ENCODE results near the gene JARID2. TPM values are rescaled to one million over a fixed set of nuclear protein-coding genes. Genes with fewer than 3 reads are reported as not detected.

JARID2 gene
- total RNA-seq, 3 donors from 2014 or later: 10.6 to 11.8 (median 11.4) TPM

DNA sequence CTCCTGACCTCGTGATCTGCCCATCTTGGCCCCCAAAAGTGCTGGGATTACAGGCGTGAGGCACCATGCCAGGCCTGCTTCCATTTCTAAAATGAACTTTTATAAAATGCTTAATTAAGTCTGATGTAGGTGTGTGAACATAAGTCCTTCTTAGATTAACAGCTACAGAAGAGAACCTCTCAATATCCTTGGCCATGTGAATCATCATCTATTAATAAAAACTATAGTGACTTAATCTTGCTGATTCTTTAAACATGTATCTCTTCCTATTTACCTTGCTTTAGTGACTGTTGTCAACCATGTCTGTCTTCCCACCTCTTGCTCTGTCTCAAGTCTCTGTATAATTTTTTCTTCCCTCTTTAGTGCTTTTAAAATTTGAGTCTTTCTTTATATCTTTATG is 127.1 kb downstream of the JARID2 start:
- Histone ChIP-seq H3K4me3 (no peak overlapping the region), H3K36me3 (ENCODE audit: low read depth) (no peaks in the 10 kb centered on the region), H3K4me1 (ENCODE audit: low read depth) (peaks cover 4% of the 10 kb centered on the region), H3K9me3 (no peaks in the 10 kb centered on the region)
- intact Hi-C loops (cut with DNase I, micrococcal nuclease): no loop called here
- DNase-seq (no peak), ATAC-seq (no peak)
- TF ChIP-seq, protein P1, sequence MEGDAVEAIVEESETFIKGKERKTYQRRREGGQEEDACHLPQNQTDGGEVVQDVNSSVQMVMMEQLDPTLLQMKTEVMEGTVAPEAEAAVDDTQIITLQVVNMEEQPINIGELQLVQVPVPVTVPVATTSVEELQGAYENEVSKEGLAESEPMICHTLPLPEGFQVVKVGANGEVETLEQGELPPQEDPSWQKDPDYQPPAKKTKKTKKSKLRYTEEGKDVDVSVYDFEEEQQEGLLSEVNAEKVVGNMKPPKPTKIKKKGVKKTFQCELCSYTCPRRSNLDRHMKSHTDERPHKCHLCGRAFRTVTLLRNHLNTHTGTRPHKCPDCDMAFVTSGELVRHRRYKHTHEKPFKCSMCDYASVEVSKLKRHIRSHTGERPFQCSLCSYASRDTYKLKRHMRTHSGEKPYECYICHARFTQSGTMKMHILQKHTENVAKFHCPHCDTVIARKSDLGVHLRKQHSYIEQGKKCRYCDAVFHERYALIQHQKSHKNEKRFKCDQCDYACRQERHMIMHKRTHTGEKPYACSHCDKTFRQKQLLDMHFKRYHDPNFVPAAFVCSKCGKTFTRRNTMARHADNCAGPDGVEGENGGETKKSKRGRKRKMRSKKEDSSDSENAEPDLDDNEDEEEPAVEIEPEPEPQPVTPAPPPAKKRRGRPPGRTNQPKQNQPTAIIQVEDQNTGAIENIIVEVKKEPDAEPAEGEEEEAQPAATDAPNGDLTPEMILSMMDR (IDR thresholded peaks at IDR 0.05): no peak

DNA sequence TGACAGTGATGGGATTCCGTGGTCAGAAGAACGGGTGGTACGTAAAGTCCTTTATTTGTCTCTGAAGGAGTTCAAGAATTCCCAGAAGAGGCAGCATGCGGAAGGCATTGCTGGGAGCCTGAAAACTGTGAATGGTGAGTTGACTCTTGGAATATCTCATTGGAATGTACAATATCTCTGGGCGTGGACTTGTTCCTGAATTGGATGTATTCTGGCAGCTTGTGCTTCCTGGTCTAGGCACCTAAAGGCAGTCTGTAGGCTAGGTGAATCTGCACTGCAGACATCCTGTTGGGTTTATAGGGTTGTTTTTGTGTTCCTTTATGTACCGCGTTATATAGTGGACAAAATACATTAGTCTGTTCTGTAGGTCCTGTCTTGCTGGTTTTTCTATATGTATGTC is 128.2 kb downstream of the JARID2 start:
- H3K4me3 ChIP-seq: no peak overlapping the region
- TF ChIP-seq, protein P1 (IDR thresholded peaks at IDR 0.05): no peak
- no peaks in the 10 kb centered on the region for H3K36me3 ChIP-seq (ENCODE audit: low read depth)
- no peak for DNase-seq
- peaks cover 4% of the 10 kb centered on the region for H3K4me1 ChIP-seq (ENCODE audit: low read depth)
- ATAC-seq: peak; percentile 72
- intact Hi-C loops (cut with DNase I, micrococcal nuclease): no loop called here
- H3K9me3 ChIP-seq: no peaks in the 10 kb centered on the region

DNA sequence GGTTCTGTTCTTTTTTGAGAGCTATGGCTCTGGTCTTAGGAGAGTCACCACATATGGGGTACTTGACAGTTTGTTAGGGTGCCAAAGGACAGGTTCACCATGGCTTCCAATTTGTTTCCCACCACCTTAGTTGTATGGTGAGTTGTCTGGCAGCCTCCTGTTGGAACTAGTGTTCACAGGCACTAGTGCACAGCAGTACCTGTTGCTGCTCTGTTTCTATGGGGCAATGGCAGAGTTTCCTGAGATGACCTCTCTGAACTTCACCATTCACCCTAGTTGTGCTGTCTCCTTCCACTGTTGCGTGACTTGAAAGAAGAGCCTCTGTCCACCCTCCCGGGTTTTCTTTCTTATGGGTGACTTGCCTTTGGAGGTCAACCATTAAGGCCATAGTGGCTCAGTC is 129.1 kb downstream of the JARID2 start:
- H3K9me3 ChIP-seq: no peaks in the 10 kb centered on the region
- H3K4me1 ChIP-seq (ENCODE audit: low read depth): peaks cover 4% of the 10 kb centered on the region
- H3K4me3 ChIP-seq: no peak overlapping the region
- TF ChIP-seq, protein P1 (IDR thresholded peaks at IDR 0.05): no peak
- intact Hi-C loops (cut with DNase I, micrococcal nuclease): no loop called here
- H3K36me3 ChIP-seq (ENCODE audit: low read depth): no peaks in the 10 kb centered on the region
- ATAC-seq: no peak
- no peak for DNase-seq

DNA sequence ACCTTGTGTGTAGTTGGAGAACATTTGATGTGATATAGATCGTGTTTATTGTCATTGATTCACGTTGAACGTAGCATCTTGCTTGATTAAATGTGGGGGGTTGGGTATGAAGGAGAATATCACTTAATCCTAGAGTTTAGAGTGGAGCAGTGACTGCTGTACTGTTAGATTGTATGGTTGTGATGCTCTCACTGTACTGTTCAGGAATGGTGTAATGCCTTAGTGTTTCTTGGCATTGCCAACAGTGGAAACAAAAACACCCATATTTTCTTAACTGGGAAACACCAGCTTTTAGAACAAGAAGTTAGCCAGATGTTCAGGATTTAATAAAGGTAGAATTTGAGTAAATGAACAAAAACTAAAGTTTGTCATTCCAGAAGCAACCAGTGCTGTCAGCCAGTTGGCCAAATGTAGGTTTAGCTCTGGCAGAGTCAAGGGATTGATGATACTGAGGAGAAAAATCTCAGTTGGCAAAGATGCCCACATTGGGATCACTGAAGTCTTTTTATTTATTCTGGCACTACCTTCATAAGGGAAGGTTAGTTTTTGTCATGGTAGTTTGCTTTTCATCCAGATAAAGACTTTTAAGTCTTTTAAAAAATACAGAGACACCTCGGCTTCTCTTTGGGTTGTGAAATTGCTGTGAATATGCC is 129.9 kb downstream of the JARID2 start:
- intact Hi-C loops (cut with DNase I, micrococcal nuclease): no loop called here
- ATAC-seq: no peak
- no peak overlapping the region for H3K4me3 ChIP-seq
- TF ChIP-seq, protein P1 (IDR thresholded peaks at IDR 0.05): no peak
- H3K4me1 ChIP-seq (ENCODE audit: low read depth): peaks cover 4% of the 10 kb centered on the region
- H3K9me3 ChIP-seq: no peaks in the 10 kb centered on the region
- no peak for DNase-seq
- H3K36me3 ChIP-seq (ENCODE audit: low read depth): no peaks in the 10 kb centered on the region

DNA sequence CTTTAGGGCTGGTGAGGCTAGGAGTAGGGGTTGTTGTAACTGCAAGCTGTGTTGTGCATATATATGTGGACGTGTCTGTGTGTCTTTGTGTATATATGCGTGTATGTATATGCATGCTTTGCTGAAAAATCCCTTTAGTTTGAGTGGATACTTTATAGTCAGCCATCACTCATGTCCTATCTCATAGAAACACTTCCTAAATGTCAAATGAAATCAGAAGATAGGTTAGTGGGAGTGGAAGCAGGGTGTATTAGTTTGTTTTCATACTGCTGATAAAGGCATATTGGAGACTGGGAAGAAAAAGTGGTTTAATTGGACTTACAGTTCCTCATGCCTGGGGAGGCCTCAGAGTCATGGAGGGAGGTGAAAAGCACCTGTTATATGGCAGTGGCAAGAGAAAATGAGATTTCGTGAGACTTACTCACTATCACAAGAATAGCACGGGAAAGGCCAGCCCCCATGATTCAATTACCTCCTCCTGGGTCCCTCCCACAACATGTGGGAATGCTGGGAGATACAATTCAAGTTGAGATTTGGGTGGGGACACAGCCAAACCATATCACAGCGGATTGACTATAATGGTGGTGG is 131.1 kb downstream of the JARID2 start:
- no peak for DNase-seq
- no peaks in the 10 kb centered on the region for H3K9me3 ChIP-seq
- H3K4me1 ChIP-seq (ENCODE audit: low read depth): peaks cover 4% of the 10 kb centered on the region
- intact Hi-C loops (cut with DNase I, micrococcal nuclease): no loop called here
- no peak for ATAC-seq
- no peaks in the 10 kb centered on the region for H3K36me3 ChIP-seq (ENCODE audit: low read depth)
- no peak overlapping the region for H3K4me3 ChIP-seq
- TF ChIP-seq, protein P1 (IDR thresholded peaks at IDR 0.05): no peak

Measured in mucosa of descending colon (tissue), 3 donors.